MM.1S (cell line): ENCODE measurements around the gene PFDN1.

Experiments used
- EZH2 ChIP-seq: fragments of 300-600 bp; sonication (generic); optimal IDR thresholded peaks from 2 replicates; pipeline ENCODE3; 2017; ENCODE audit warnings: low read depth, mild to moderate bottlenecking, antibody characterized with exemption, low read length, mixed read lengths
- EZH2phosphoT487 ChIP-seq: fragments of 300-600 bp; sonication (generic); IDR thresholded peaks from 2 replicates; pipeline ENCODE4 v1.6.1; 2018; ENCODE audit warnings: antibody characterized with exemption, low read length
- TF ChIP-seq, protein P1 (sequence below): fragments of 300-600 bp; sonication (generic); IDR thresholded peaks from 2 replicates; pipeline ENCODE4 v1.5.1; 2016; ENCODE audit warnings: antibody characterized with exemption, low read length, mixed read lengths

- TF ChIP-seq, protein P1, sequence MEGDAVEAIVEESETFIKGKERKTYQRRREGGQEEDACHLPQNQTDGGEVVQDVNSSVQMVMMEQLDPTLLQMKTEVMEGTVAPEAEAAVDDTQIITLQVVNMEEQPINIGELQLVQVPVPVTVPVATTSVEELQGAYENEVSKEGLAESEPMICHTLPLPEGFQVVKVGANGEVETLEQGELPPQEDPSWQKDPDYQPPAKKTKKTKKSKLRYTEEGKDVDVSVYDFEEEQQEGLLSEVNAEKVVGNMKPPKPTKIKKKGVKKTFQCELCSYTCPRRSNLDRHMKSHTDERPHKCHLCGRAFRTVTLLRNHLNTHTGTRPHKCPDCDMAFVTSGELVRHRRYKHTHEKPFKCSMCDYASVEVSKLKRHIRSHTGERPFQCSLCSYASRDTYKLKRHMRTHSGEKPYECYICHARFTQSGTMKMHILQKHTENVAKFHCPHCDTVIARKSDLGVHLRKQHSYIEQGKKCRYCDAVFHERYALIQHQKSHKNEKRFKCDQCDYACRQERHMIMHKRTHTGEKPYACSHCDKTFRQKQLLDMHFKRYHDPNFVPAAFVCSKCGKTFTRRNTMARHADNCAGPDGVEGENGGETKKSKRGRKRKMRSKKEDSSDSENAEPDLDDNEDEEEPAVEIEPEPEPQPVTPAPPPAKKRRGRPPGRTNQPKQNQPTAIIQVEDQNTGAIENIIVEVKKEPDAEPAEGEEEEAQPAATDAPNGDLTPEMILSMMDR = no peak
- TF ChIP-seq EZH2 (no peak), EZH2phosphoT487 (no peak)
Measured at GRCh38 chr5:140339636-140340035, 36.7 kb upstream of the PFDN1 start.
